Parathyroid adenoma (tissue), 2 donors: ENCODE results near the gene ARX.

Experiments
- H2AFZ ChIP-seq: fragments of 300-600 bp; sonication (generic); one replicate; pipeline ENCODE4 v1.7.0; 2017; ENCODE audit warnings: antibody characterized with exemption, mild to moderate bottlenecking
- H3K27ac ChIP-seq: fragments of 300-600 bp; sonication (generic); one replicate; pipeline ENCODE4 v1.7.0; 2017
- H3K27me3 ChIP-seq: fragments of 300-600 bp; sonication (generic); one replicate; pipeline ENCODE4 v1.7.0; 2017; ENCODE audit warnings: low read length; ENCODE audit not compliant: control insufficient read depth, insufficient read depth
- H3K36me3 ChIP-seq: fragments of 300-600 bp; sonication (generic); one replicate; pipeline ENCODE4 v1.7.0; 2017; ENCODE audit warnings: low read length; ENCODE audit not compliant: control insufficient read depth, insufficient read depth
- H3K4me1 ChIP-seq: fragments of 300-600 bp; sonication (generic); one replicate; pipeline ENCODE4 v1.7.0; 2017; ENCODE audit warnings: control low read depth
- H3K4me2 ChIP-seq: fragments of 300-600 bp; sonication (generic); one replicate; pipeline ENCODE4 v1.7.0; 2017; ENCODE audit warnings: low read length
- H3K4me3 ChIP-seq: fragments of 300-600 bp; sonication (generic); one replicate; pipeline ENCODE4 v1.7.0; 2017; ENCODE audit warnings: low read depth, low read length
- H3K79me2 ChIP-seq: fragments of 300-600 bp; sonication (generic); one replicate; pipeline ENCODE4 v1.7.0; 2017; ENCODE audit warnings: control low read depth
- H3K9ac ChIP-seq: fragments of 300-600 bp; sonication (generic); one replicate; pipeline ENCODE4 v1.7.0; 2017; ENCODE audit warnings: mild to moderate bottlenecking
- H3K9me3 ChIP-seq: fragments of 300-600 bp; sonication (generic); one replicate; pipeline ENCODE4 v1.7.0; 2017; ENCODE audit warnings: low read length; ENCODE audit not compliant: control insufficient read depth
- CTCF ChIP-seq: fragments of 300-600 bp; sonication (generic); IDR thresholded peaks from one replicate; pipeline ENCODE4 v1.7.0; 2017; ENCODE audit warnings: antibody characterized with exemption, mild to moderate bottlenecking
- donor health status: primary hyperparathyroidism.

The ARX gene

GRCh38 chrX:25029288-25029825 lies 13.6 kb upstream of the ARX start:
- Histone ChIP-seq H3K9ac (no peak overlapping the region), H3K4me1 (no peaks in the 10 kb centered on the region), H2AFZ (no peak overlapping the region), H3K36me3 (no peaks in the 10 kb centered on the region), H3K27me3 (no peaks in the 10 kb centered on the region), H3K27ac (no peak overlapping the region), H3K9me3 (no peaks in the 10 kb centered on the region), H3K4me3 (no peak overlapping the region), H3K4me2 (no peak overlapping the region), H3K79me2 (no peaks in the 10 kb centered on the region)
- TF ChIP-seq CTCF = no peak

- Histone ChIP-seq H3K27ac (no peak overlapping the region), H2AFZ (no peak overlapping the region), H3K79me2 (no peaks in the 10 kb centered on the region), H3K36me3 (no peaks in the 10 kb centered on the region), H3K4me1 (no peaks in the 10 kb centered on the region), H3K9ac (no peak overlapping the region), H3K27me3 (no peaks in the 10 kb centered on the region), H3K4me2 (no peak overlapping the region), H3K4me3 (no peak overlapping the region), H3K9me3 (no peaks in the 10 kb centered on the region)
- no peak for TF ChIP-seq CTCF
Measured at GRCh38 chrX:25028726-25029125, 13.0 kb upstream of the ARX start.

GRCh38 chrX:25026576-25026975 lies 10.8 kb upstream of the ARX start:
- Histone ChIP-seq H3K27ac (no peak overlapping the region), H3K27me3 (no peaks in the 10 kb centered on the region), H3K4me3 (no peak overlapping the region), H3K4me2 (no peak overlapping the region), H3K9me3 (no peaks in the 10 kb centered on the region), H3K36me3 (no peaks in the 10 kb centered on the region), H3K9ac (no peak overlapping the region), H3K4me1 (no peaks in the 10 kb centered on the region), H3K79me2 (no peaks in the 10 kb centered on the region), H2AFZ (no peak overlapping the region)
- no peak for TF ChIP-seq CTCF

- Histone ChIP-seq H3K36me3 (no peaks in the 10 kb centered on the region), H3K27me3 (no peaks in the 10 kb centered on the region), H3K27ac (no peak overlapping the region), H3K79me2 (no peaks in the 10 kb centered on the region), H3K9ac (no peak overlapping the region), H3K4me2 (no peak overlapping the region), H3K4me1 (no peaks in the 10 kb centered on the region), H3K9me3 (no peaks in the 10 kb centered on the region), H2AFZ (no peak overlapping the region), H3K4me3 (no peak overlapping the region)
- no peak for TF ChIP-seq CTCF
Measured at GRCh38 chrX:25025615-25026014, 9.8 kb upstream of the ARX start.

GRCh38 chrX:25023908-25024307 lies 8.1 kb upstream of the ARX start:
- H3K4me2 ChIP-seq = no peak overlapping the region
- no peak for TF ChIP-seq CTCF
- no peaks in the 10 kb centered on the region for H3K27me3 ChIP-seq
- no peak overlapping the region for H2AFZ ChIP-seq
- H3K4me3 ChIP-seq = no peak overlapping the region
- no peak overlapping the region for H3K9ac ChIP-seq
- no peaks in the 10 kb centered on the region for H3K9me3 ChIP-seq
- no peak overlapping the region for H3K27ac ChIP-seq
- H3K79me2 ChIP-seq = no peaks in the 10 kb centered on the region
- no peaks in the 10 kb centered on the region for H3K36me3 ChIP-seq
- no peaks in the 10 kb centered on the region for H3K4me1 ChIP-seq
